Measurements from ENCODE around the gene UGT2A1. TPM values are rescaled to one million over a fixed set of nuclear protein-coding genes. Genes with fewer than 3 reads are reported as not detected.
"Not testable (repeated sequence)": the region's sequence is repeated elsewhere in the genome, so short reads cannot be mapped to it uniquely, and the experiment has no call there.

UGT2A1 gene
- polyA plus RNA-seq, 1 donor from 2014 or later = not detected

DNA sequence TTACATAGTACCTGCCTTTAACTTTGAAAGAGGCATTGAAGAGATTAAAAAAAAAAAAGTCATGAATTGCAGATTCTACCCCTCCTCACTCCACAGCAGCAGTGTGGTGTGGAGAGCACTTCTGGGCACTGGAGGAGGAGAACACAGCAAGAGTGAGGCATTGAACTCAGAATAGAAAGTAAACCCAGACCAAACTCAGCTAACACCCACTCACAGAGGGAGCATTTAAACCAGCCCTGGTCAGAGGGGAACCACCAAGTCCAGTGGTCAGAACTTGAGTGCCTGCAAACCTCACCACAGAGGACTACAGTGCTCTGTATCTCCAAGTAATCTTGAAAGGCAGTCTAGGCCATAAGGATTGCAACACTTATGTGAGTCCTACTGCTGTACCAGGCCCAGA, 15.6 kb upstream of the UGT2A1 start:
- H4K20me1 ChIP-seq (ENCODE audit: insufficient read depth) = no peaks in the 10 kb centered on the region
- H3K4me2 ChIP-seq (ENCODE audit: low read length) = no peak overlapping the region
- no peaks in the 10 kb centered on the region for H3K27me3 ChIP-seq (ENCODE audit: insufficient read depth, low read depth, low read length)
- TF ChIP-seq EZH2 (IDR thresholded peaks at IDR 0.05; ENCODE audit: borderline replicate concordance, insufficient read depth, low read length, poor library complexity, severe bottlenecking) = no peak
- no peak for TF ChIP-seq RAD21 (conservative IDR thresholded peaks at IDR 0.05)
- no peak for TF ChIP-seq TAF1 (IDR thresholded peaks at IDR 0.05; ENCODE audit: low read depth)
- no peak for TF ChIP-seq POLR2AphosphoS5 (IDR thresholded peaks at IDR 0.05)
- TF ChIP-seq EP300 (conservative IDR thresholded peaks at IDR 0.05; ENCODE audit: poor library complexity, severe bottlenecking) = no peak
- TF ChIP-seq MXI1 (conservative IDR thresholded peaks at IDR 0.05; ENCODE audit: poor library complexity, severe bottlenecking) = no peak
- no peak for TF ChIP-seq SMC3 (conservative IDR thresholded peaks at IDR 0.05; ENCODE audit: poor library complexity)
- TF ChIP-seq, protein P1, sequence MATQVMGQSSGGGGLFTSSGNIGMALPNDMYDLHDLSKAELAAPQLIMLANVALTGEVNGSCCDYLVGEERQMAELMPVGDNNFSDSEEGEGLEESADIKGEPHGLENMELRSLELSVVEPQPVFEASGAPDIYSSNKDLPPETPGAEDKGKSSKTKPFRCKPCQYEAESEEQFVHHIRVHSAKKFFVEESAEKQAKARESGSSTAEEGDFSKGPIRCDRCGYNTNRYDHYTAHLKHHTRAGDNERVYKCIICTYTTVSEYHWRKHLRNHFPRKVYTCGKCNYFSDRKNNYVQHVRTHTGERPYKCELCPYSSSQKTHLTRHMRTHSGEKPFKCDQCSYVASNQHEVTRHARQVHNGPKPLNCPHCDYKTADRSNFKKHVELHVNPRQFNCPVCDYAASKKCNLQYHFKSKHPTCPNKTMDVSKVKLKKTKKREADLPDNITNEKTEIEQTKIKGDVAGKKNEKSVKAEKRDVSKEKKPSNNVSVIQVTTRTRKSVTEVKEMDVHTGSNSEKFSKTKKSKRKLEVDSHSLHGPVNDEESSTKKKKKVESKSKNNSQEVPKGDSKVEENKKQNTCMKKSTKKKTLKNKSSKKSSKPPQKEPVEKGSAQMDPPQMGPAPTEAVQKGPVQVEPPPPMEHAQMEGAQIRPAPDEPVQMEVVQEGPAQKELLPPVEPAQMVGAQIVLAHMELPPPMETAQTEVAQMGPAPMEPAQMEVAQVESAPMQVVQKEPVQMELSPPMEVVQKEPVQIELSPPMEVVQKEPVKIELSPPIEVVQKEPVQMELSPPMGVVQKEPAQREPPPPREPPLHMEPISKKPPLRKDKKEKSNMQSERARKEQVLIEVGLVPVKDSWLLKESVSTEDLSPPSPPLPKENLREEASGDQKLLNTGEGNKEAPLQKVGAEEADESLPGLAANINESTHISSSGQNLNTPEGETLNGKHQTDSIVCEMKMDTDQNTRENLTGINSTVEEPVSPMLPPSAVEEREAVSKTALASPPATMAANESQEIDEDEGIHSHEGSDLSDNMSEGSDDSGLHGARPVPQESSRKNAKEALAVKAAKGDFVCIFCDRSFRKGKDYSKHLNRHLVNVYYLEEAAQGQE (IDR thresholded peaks at IDR 0.05; ENCODE audit: borderline replicate concordance) = no peak
- TF ChIP-seq, protein P2, sequence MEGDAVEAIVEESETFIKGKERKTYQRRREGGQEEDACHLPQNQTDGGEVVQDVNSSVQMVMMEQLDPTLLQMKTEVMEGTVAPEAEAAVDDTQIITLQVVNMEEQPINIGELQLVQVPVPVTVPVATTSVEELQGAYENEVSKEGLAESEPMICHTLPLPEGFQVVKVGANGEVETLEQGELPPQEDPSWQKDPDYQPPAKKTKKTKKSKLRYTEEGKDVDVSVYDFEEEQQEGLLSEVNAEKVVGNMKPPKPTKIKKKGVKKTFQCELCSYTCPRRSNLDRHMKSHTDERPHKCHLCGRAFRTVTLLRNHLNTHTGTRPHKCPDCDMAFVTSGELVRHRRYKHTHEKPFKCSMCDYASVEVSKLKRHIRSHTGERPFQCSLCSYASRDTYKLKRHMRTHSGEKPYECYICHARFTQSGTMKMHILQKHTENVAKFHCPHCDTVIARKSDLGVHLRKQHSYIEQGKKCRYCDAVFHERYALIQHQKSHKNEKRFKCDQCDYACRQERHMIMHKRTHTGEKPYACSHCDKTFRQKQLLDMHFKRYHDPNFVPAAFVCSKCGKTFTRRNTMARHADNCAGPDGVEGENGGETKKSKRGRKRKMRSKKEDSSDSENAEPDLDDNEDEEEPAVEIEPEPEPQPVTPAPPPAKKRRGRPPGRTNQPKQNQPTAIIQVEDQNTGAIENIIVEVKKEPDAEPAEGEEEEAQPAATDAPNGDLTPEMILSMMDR (IDR thresholded peaks at IDR 0.05; ENCODE audit: poor library complexity, severe bottlenecking) = no peak
- H3F3A ChIP-seq (ENCODE audit: insufficient read depth, low read length, poor library complexity, severe bottlenecking) = no peaks in the 10 kb centered on the region
- H3K4me3 ChIP-seq (ENCODE audit: low read length) = no peak overlapping the region
- H3K36me3 ChIP-seq (ENCODE audit: insufficient read depth, low read length) = no peaks in the 10 kb centered on the region
- no peaks in the 10 kb centered on the region for H3K9me3 ChIP-seq (ENCODE audit: low read length)
- no peak overlapping the region for H2AFZ ChIP-seq (ENCODE audit: low read depth, low read length)
- no peaks in the 10 kb centered on the region for H3K9me2 ChIP-seq (ENCODE audit: insufficient read depth, low read length)
- H3K27ac ChIP-seq (ENCODE audit: low read length) = no peak overlapping the region
- no peaks in the 10 kb centered on the region for H3K79me2 ChIP-seq (replicated peaks; ENCODE audit: insufficient read depth, low read length)
- H3K9ac ChIP-seq (ENCODE audit: low read length) = no peak overlapping the region

GRCh38 chr4:69664009-69664408, 11.0 kb upstream of the UGT2A1 start:
- H3K9ac ChIP-seq (ENCODE audit: low read length); H3K79me2 ChIP-seq (replicated peaks; ENCODE audit: insufficient read depth, low read length); H3K27ac ChIP-seq (ENCODE audit: low read length); H3K27me3 ChIP-seq (ENCODE audit: insufficient read depth, low read depth, low read length); H3K9me3 ChIP-seq (ENCODE audit: low read length); H4K20me1 ChIP-seq (ENCODE audit: insufficient read depth); H2AFZ ChIP-seq (ENCODE audit: low read depth, low read length); H3K4me3 ChIP-seq (ENCODE audit: low read length); H3F3A ChIP-seq (ENCODE audit: insufficient read depth, low read length, poor library complexity, severe bottlenecking); H3K4me2 ChIP-seq (ENCODE audit: low read length); H3K9me2 ChIP-seq (ENCODE audit: insufficient read depth, low read length); H3K36me3 ChIP-seq (ENCODE audit: insufficient read depth, low read length): not testable (repeated sequence)

GRCh38 chr4:69661130-69661803, 8.2 kb upstream of the UGT2A1 start:
- not testable (repeated sequence) for H2AFZ ChIP-seq (ENCODE audit: low read depth, low read length); H3K4me2 ChIP-seq (ENCODE audit: low read length); H3K79me2 ChIP-seq (replicated peaks; ENCODE audit: insufficient read depth, low read length); H3K9ac ChIP-seq (ENCODE audit: low read length); H3K4me3 ChIP-seq (ENCODE audit: low read length); H3K9me3 ChIP-seq (ENCODE audit: low read length); H3K36me3 ChIP-seq (ENCODE audit: insufficient read depth, low read length); H3K9me2 ChIP-seq (ENCODE audit: insufficient read depth, low read length); H3K27me3 ChIP-seq (ENCODE audit: insufficient read depth, low read depth, low read length); H4K20me1 ChIP-seq (ENCODE audit: insufficient read depth); H3F3A ChIP-seq (ENCODE audit: insufficient read depth, low read length, poor library complexity, severe bottlenecking); H3K27ac ChIP-seq (ENCODE audit: low read length)
